ENCODE results near the gene SFXN2. TPM values are rescaled to one million over a fixed set of nuclear protein-coding genes. Genes with fewer than 3 reads are reported as not detected.
"Not testable (repeated sequence)": the region's sequence is repeated elsewhere in the genome, so short reads cannot be mapped to it uniquely, and the experiment has no call there.

The SFXN2 gene
- total RNA-seq, 5 donors from 2014 or later (not counting 1 experiment from before 2014, with no cell fraction given) = 9.2 to 32.6 (median 22.6) TPM

DNA sequence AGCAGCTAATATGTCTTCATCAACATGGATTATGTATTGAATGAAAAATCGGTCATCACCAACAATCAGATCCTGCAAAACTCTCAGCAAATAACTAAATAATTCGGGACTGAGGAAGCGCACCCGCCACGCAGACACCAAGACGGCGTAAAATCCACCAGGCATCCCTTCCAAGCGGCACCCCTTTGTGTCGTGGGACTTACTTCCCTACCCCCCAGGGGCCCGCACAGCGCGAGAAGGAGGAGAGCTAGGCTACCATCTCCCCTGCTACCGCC lies 960 bp upstream of the SFXN2 start:
- Histone ChIP-seq H3K4me3 (ENCODE audit: control insufficient read depth in 1 of 2, extremely low read depth in 1 of 2, low read length in 1 of 2) (peak overlapping the region; percentile 76 to 86), H3K4me1 (ENCODE audit: control insufficient read depth in 1 of 2, extremely low read depth in 1 of 2, insufficient read depth in 2 of 2, low read length in 2 of 2) (peaks cover 12 to 20% of the 10 kb centered on the region in 2 experiments), H3K9me3 (no peaks in the 10 kb centered on the region), H3K27me3 (replicated peaks in 1 of 2; ENCODE audit: control insufficient read depth in 2 of 2, extremely low read depth in 1 of 2, insufficient read depth in 2 of 2, low read length in 1 of 2) (no peaks in the 10 kb centered on the region), H3K27ac (ENCODE audit: low read length) (peak overlapping the region; percentile 83), H3K36me3 (ENCODE audit: control insufficient read depth in 2 of 2, extremely low read depth in 1 of 2, insufficient read depth in 1 of 2, low read length in 1 of 2) (peaks cover 3 to 6% of the 10 kb centered on the region in 2 donors)
- POLR2A ChIA-PET = interaction anchor here (0.6 to 1.3 kb wide), 4 partner anchors 14 to 39 kb away, joined by 3 to 5 read pairs (median 4); no protein-coding TSS in a partner anchor
- Mint-ChIP-seq H3K27me3 (no peaks in the 10 kb centered on the region), H3K4me3 (peak overlapping the region; percentile 88 to 97 (median 95)), H3K27ac (peak overlapping the region; percentile 82 to 93), H3K36me3 (peaks cover 10% of the 10 kb centered on the region), H3K9me3 (no peaks in the 10 kb centered on the region), H3K4me1 (peaks cover 41 to 59% (median 52%) of the 10 kb centered on the region in 3 donors)
- DNase-seq (peak in 3 of 35 experiments; percentile 60 to 62 (median 61)), ATAC-seq (replicated peaks in 1 of 4) (peak; percentile 52 to 58 (median 54))
- CTCF ChIA-PET = interaction anchor here (1.0 to 2.9 kb wide), 7 partner anchors 30 to 211 kb away, joined by 3 to 28 read pairs (median 8); partner anchors contain the start of genes ACTR1A (in 1 of the 2), CNNM2 (in 1 of the 2), SUFU (in 1 of the 2) and TRIM8 (in 1 of the 2)
- 0% methylated on average over 6 of the region's 13 CpGs for WGBS (ENCODE audit: insufficient coverage)

DNA sequence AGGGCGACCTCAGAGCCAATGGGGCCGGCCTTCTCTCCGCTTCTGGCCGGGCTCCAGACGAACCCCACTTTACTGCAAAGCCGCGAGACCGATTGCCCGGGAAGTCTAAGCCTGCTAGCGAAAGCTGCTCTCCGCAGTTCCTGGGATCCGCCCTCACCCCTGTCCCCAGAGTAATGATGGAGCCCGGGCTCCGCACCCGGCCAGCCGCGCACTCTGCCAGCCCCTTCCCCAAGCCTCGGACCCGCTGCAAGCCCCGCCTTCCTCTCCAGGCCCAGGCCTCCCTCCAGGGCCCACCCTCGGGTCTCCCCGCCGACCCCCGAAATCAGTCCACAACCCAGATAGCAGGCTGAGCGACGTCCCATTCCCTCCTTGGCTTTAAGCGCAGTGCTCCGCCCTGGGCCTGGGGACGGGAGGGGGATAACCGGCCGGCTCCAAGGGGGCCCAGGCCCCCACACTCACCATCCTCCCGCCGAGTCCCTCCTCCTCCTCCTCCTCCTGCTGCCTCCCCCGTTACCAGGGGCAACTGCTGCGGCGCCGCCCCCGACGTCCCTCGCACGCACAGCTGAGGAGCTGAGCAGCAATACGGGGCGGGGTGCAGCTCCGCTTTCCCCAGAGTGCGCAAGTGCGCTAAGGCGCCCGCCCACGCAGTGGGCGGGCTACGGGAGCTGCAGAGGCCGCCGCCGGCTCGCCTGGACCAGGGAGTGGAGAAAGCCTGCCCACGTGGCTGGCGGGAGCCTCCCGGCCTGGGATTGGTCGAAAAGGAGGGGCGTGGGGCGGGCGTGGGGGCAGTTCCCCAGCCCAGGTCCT lies 419 bp upstream of the SFXN2 start, which contains the start of gene ARL3:
Gene ARL3 (minus strand): TSS at position 584 of the 807 bp plus-strand sequence. CDS start 122 bp downstream, at position 462.
- Mint-ChIP-seq H3K9me3 (no peaks in the 10 kb centered on the region), H3K27ac (peak within 1 kb of the TSS; percentile 82 to 93), H3K36me3 (peaks cover 10% of the 10 kb centered on the region), H3K4me3 (peak within 1 kb of the TSS; percentile 88 to 97 (median 95)), H3K4me1 (peaks cover 41 to 61% (median 52%) of the 10 kb centered on the region in 3 donors), H3K27me3 (no peaks in the 10 kb centered on the region)
- peaks cover 14 to 22% of the 10 kb centered on the region in 2 experiments for H3K4me1 ChIP-seq (ENCODE audit: control insufficient read depth in 1 of 2, extremely low read depth in 1 of 2, insufficient read depth in 2 of 2, low read length in 2 of 2)
- ChIA-PET CTCF (interaction anchor here (0.6 to 2.9 kb wide), 11 partner anchors 29 to 560 kb away, joined by 3 to 28 read pairs (median 4); partner anchors contain the start of genes ACTR1A (in 1 of the 2), CNNM2 (in 1 of the 2), SUFU (in 1 of the 2) and TRIM8 (in 1 of the 2)), POLR2A (interaction anchor here (0.6 to 1.3 kb wide), 6 partner anchors 15 to 618 kb away, joined by 3 to 5 read pairs (median 4); partner anchors contain the start of gene TRIM8 (in 1 of the 2))
- peaks cover 3 to 6% of the 10 kb centered on the region in 2 donors for H3K36me3 ChIP-seq (ENCODE audit: control insufficient read depth in 2 of 2, extremely low read depth in 1 of 2, insufficient read depth in 1 of 2, low read length in 1 of 2)
- ATAC-seq (replicated peaks in 1 of 4) = peak; percentile 92 to 95 (median 92)
- WGBS (ENCODE audit: insufficient coverage) = under 1% methylated on average over 54 of the region's 62 CpGs
- H3K9me3 ChIP-seq = no peaks in the 10 kb centered on the region
- H3K27ac ChIP-seq (ENCODE audit: low read length) = peak within 1 kb of the TSS; percentile 83
- H3K4me3 ChIP-seq (ENCODE audit: control insufficient read depth in 1 of 2, extremely low read depth in 1 of 2, low read length in 1 of 2) = peak within 1 kb of the TSS; percentile 76 to 86
- no peaks in the 10 kb centered on the region for H3K27me3 ChIP-seq (replicated peaks in 1 of 2; ENCODE audit: control insufficient read depth in 2 of 2, extremely low read depth in 1 of 2, insufficient read depth in 2 of 2, low read length in 1 of 2)
- DNase-seq = peak; percentile 82 to 96 (median 90)

DNA sequence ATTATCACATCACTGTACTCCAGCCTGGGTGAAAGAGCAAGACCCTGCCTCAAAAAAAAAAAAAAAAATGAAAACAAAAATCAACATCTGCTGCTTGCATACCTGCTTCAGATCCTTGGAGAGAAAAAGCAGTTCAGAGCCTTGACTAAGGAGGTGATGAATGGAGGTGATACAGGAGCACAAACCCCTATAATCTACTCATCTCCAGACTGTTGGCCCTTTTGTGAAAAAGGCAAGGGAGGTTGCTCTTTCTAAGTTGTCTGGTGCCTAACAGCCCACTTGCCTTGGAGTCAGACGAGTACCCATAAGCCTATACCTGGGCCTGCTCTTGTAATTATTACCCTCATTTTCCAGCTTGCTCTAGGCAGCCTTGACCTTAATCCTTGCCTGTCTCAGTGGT lies 1.4 kb downstream of the SFXN2 start:
- no peak overlapping the region for H3K4me3 ChIP-seq (ENCODE audit: control insufficient read depth in 1 of 2, extremely low read depth in 1 of 2, low read length in 1 of 2)
- peaks cover 3 to 6% of the 10 kb centered on the region in 2 donors for H3K36me3 ChIP-seq (ENCODE audit: control insufficient read depth in 2 of 2, extremely low read depth in 1 of 2, insufficient read depth in 1 of 2, low read length in 1 of 2)
- peaks cover 16% of the 10 kb centered on the region for H3K36me3 Mint-ChIP-seq
- no peaks in the 10 kb centered on the region for H3K9me3 ChIP-seq
- H3K27ac Mint-ChIP-seq = peak overlapping the region in 1 of 2 donors; percentile 68
- peaks cover 47 to 62% (median 47%) of the 10 kb centered on the region in 3 donors for H3K4me1 Mint-ChIP-seq
- H3K27me3 ChIP-seq (replicated peaks in 1 of 2; ENCODE audit: control insufficient read depth in 2 of 2, extremely low read depth in 1 of 2, insufficient read depth in 2 of 2, low read length in 1 of 2) = no peaks in the 10 kb centered on the region
- H3K9me3 Mint-ChIP-seq = no peaks in the 10 kb centered on the region
- H3K27me3 Mint-ChIP-seq = no peaks in the 10 kb centered on the region
- ChIA-PET POLR2A (interaction anchor here in 1 of 2 donors (0.7 kb wide), 1 partner anchor 24 kb away, joined by 6 read pairs; no protein-coding TSS in a partner anchor), CTCF (interaction anchor here in 1 of 2 donors (0.6 to 0.7 kb wide), 4 partner anchors 50 to 97 kb away, joined by 3 to 9 read pairs (median 4); no protein-coding TSS in a partner anchor)
- no peak overlapping the region for H3K27ac ChIP-seq (ENCODE audit: low read length)
- no peak for ATAC-seq (replicated peaks in 1 of 4)
- peak overlapping the region; percentile 37 to 97 (median 61) for H3K4me3 Mint-ChIP-seq
- peaks cover 14 to 22% of the 10 kb centered on the region in 2 experiments for H3K4me1 ChIP-seq (ENCODE audit: control insufficient read depth in 1 of 2, extremely low read depth in 1 of 2, insufficient read depth in 2 of 2, low read length in 2 of 2)
- WGBS (ENCODE audit: insufficient coverage) = no CpG with 5 or more reads among the region's 1 CpG
- DNase-seq = no peak

DNA sequence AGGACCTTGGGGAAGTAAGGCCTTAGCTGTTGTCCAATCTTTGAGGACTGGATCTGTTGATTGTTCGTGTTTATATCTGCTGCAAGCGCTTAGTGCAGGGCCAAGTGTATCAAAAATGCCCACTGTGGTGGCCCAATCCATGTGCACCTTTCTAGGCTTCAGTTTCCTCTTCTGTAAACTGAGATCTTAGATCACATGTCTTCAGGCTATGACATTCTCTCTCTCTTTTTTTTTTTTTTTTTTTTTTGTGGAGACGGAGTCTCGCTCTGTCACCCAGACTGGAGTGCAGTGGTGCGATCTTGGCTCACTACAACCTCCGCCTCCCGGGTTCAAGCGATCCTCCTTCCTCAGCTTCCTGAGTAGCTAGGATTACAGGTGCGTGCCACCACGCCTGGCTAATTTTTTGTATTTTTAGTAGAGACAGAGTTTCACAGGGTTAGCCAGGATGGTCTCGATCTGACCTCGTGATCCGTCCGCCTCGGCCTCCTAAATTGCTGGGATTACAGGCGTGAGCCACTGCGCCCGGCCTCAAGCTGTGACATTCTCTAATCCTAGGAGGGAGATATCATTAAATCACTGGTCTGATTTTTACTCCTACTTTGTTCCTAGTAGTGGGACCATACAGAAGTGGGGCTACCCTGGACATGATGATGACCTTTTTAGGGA lies 2.6 kb downstream of the SFXN2 start:
- H3K27me3 Mint-ChIP-seq; H3K36me3 ChIP-seq (ENCODE audit: control insufficient read depth in 2 of 2, extremely low read depth in 1 of 2, insufficient read depth in 1 of 2, low read length in 1 of 2); CTCF ChIA-PET; H3K9me3 ChIP-seq; DNase-seq; H3K4me3 ChIP-seq (ENCODE audit: control insufficient read depth in 1 of 2, extremely low read depth in 1 of 2, low read length in 1 of 2); H3K27me3 ChIP-seq (replicated peaks in 1 of 2; ENCODE audit: control insufficient read depth in 2 of 2, extremely low read depth in 1 of 2, insufficient read depth in 2 of 2, low read length in 1 of 2); H3K27ac ChIP-seq (ENCODE audit: low read length); H3K9me3 Mint-ChIP-seq; ATAC-seq (replicated peaks in 1 of 4): not testable (repeated sequence)
- peak overlapping the region in 1 of 3 donors; percentile 4 for H3K4me3 Mint-ChIP-seq
- H3K4me1 ChIP-seq (ENCODE audit: control insufficient read depth in 1 of 2, extremely low read depth in 1 of 2, insufficient read depth in 2 of 2, low read length in 2 of 2) = peaks cover 16 to 22% of the 10 kb centered on the region in 2 experiments
- peak overlapping the region in 1 of 2 donors; percentile 11 for H3K27ac Mint-ChIP-seq
- POLR2A ChIA-PET = interaction anchor here in 1 of 2 donors (0.7 kb wide), 2 partner anchors 28 to 697 kb away, joined by 3 to 5 read pairs; no protein-coding TSS in a partner anchor
- WGBS (ENCODE audit: insufficient coverage) = 100% methylated on average over 7 of the region's 18 CpGs
- H3K36me3 Mint-ChIP-seq = peaks cover 16% of the 10 kb centered on the region
- H3K4me1 Mint-ChIP-seq = peaks cover 47 to 58% (median 50%) of the 10 kb centered on the region in 3 donors

DNA sequence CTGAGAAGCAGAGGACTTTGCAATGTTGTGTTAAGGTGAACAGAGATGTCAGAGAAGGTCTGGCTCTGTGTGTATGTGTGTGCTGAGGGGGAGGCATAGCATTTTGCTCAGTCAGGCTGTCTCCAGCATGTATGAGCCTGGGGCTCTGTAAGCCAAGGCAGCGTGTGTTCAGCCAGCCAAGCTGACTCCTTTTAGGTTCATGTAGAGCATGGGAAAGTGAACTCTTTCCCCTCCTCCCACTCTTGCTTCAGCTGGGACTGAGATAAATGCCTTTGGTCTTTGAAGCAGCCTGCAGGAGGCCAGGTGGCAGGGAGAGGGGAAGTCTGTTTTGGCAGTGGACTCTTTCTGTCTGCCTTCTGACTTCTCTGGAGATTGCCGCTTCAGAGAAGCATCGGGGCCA lies 3.8 kb downstream of the SFXN2 start:
- peaks cover 16% of the 10 kb centered on the region for H3K36me3 Mint-ChIP-seq
- peaks cover 12 to 22% of the 10 kb centered on the region in 2 experiments for H3K4me1 ChIP-seq (ENCODE audit: control insufficient read depth in 1 of 2, extremely low read depth in 1 of 2, insufficient read depth in 2 of 2, low read length in 2 of 2)
- peak overlapping the region in 1 of 2 donors; percentile 21 for H3K27ac Mint-ChIP-seq
- H3K4me1 Mint-ChIP-seq = peaks cover 40 to 48% (median 41%) of the 10 kb centered on the region in 3 donors
- ChIA-PET POLR2A (no interaction called here), CTCF (no interaction called here)
- DNase-seq (no peak), ATAC-seq (replicated peaks in 1 of 4) (no peak)
- WGBS (ENCODE audit: insufficient coverage) = 92% methylated on average over 2 of the region's 3 CpGs
- H3K27ac ChIP-seq (ENCODE audit: low read length) = no peak overlapping the region
- H3K9me3 Mint-ChIP-seq = no peaks in the 10 kb centered on the region
- no peak overlapping the region for H3K4me3 ChIP-seq (ENCODE audit: control insufficient read depth in 1 of 2, extremely low read depth in 1 of 2, low read length in 1 of 2)
- no peaks in the 10 kb centered on the region for H3K27me3 Mint-ChIP-seq
- no peaks in the 10 kb centered on the region for H3K27me3 ChIP-seq (replicated peaks in 1 of 2; ENCODE audit: control insufficient read depth in 2 of 2, extremely low read depth in 1 of 2, insufficient read depth in 2 of 2, low read length in 1 of 2)
- H3K9me3 ChIP-seq = no peaks in the 10 kb centered on the region
- no peak overlapping the region for H3K4me3 Mint-ChIP-seq
- peaks cover 3 to 6% of the 10 kb centered on the region in 2 donors for H3K36me3 ChIP-seq (ENCODE audit: control insufficient read depth in 2 of 2, extremely low read depth in 1 of 2, insufficient read depth in 1 of 2, low read length in 1 of 2)

All from T-cell (primary cell).